ENCODE data around the gene CPNE5.

- TF ChIP-seq EZH2 (IDR thresholded peaks at IDR 0.05; ENCODE audit: low read length, unreplicated experiment) (no peak), CTCF (conservative IDR thresholded peaks at IDR 0.05; ENCODE audit: low read depth, low read length) (no peak)
These were observed 116.9 kb downstream of the CPNE5 start for GRCh38 chr6:36722365-36722764.
